GM12878 (cell line): ENCODE measurements around the gene SEM1.

ENCODE experiments used
- BMI1 ChIP-seq: fragments of 450-650 bp; IDR thresholded peaks from 2 replicates; pipeline ENCODE4 v1.6.1; 2016; ENCODE audit warnings: mild to moderate bottlenecking, moderate library complexity, borderline replicate concordance
- CHD2 ChIP-seq: IDR thresholded peaks from 2 replicates; pipeline ENCODE4 v1.6.1; 2011; ENCODE audit warnings: low read depth, low read length, improper control_type of control experiment, borderline replicate concordance
- FOS ChIP-seq: IDR thresholded peaks from 3 replicates; pipeline ENCODE4 v1.6.1; 2011; ENCODE audit warnings: borderline replicate concordance; ENCODE audit not compliant: insufficient read length; ENCODE audit errors: extremely low read depth
- HCFC1 ChIP-seq: fragments of 150-350 bp; IDR thresholded peaks from 2 replicates; pipeline ENCODE4 v1.6.1; 2014; ENCODE audit warnings: low read length
- HDAC6 ChIP-seq: fragments of 200-600 bp; sonication (generic); IDR thresholded peaks from one replicate; pipeline ENCODE4 v1.8.0; 2017; ENCODE audit warnings: antibody characterized with exemption; ENCODE audit not compliant: unreplicated experiment
- POLR2A ChIP-seq: IDR thresholded peaks from 2 replicates; pipeline ENCODE4 v1.6.1; 2011; ENCODE audit warnings: low read depth, mild to moderate bottlenecking, low read length
- RFX5 ChIP-seq: IDR thresholded peaks from 2 replicates; pipeline ENCODE4 v1.6.1; 2011; ENCODE audit warnings: low read depth, low read length, improper control_type of control experiment
- ZSCAN29 ChIP-seq: fragments of 450-650 bp; IDR thresholded peaks from 2 replicates; pipeline ENCODE4 v1.6.1; 2017; ENCODE audit warnings: mild to moderate bottlenecking, moderate library complexity
- TF ChIP-seq, protein P1 (sequence below), 3 experiments: IDR thresholded peaks in 2 of 3; conservative IDR thresholded peaks in 1 of 3; 2 replicates each; pipeline ENCODE4 v1.5.1; 2011; ENCODE audit warnings: low read depth in 3 of 3, low read length in 3 of 3, mild to moderate bottlenecking in 3 of 3, control low read depth in 2 of 3, moderate library complexity in 2 of 3, inconsistent platforms in 1 of 3, mixed read lengths in 1 of 3; ENCODE audit not compliant: control insufficient read depth in 2 of 3, insufficient read depth in 1 of 3; ENCODE audit errors: extremely low read depth in 1 of 3
- TF ChIP-seq, protein P2 (sequence below): IDR thresholded peaks from 2 replicates; pipeline ENCODE4 v1.6.1; 2011; ENCODE audit warnings: borderline replicate concordance, low read depth, mild to moderate bottlenecking, moderate library complexity, mixed read lengths, low read length; ENCODE audit not compliant: insufficient read depth; ENCODE audit errors: extremely low read length

DNA sequence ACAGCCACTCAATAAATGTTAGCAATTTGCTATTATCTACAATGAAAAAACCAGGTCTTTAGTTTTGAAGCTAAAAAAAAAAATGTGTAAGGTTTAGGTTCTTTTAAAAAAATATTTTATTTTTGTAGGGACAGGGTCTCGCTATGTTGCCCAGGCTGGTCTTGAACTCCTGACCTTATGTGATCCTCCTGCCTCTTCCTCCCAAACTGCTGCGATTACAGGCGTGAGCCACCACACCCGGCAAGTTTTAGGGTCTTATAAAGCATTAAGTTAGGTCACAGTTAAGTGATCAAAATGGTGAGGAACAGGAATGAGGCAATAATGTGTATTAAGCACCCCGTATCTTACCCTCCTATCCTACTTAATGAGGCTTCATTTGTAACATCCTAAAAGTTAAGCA lies 774 bp downstream of the SEM1 start:
- TF ChIP-seq, protein P1, sequence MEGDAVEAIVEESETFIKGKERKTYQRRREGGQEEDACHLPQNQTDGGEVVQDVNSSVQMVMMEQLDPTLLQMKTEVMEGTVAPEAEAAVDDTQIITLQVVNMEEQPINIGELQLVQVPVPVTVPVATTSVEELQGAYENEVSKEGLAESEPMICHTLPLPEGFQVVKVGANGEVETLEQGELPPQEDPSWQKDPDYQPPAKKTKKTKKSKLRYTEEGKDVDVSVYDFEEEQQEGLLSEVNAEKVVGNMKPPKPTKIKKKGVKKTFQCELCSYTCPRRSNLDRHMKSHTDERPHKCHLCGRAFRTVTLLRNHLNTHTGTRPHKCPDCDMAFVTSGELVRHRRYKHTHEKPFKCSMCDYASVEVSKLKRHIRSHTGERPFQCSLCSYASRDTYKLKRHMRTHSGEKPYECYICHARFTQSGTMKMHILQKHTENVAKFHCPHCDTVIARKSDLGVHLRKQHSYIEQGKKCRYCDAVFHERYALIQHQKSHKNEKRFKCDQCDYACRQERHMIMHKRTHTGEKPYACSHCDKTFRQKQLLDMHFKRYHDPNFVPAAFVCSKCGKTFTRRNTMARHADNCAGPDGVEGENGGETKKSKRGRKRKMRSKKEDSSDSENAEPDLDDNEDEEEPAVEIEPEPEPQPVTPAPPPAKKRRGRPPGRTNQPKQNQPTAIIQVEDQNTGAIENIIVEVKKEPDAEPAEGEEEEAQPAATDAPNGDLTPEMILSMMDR (IDR thresholded peaks at IDR 0.05 in 2 of 3, conservative IDR thresholded peaks at IDR 0.05 in 1 of 3; ENCODE audit: control insufficient read depth in 2 of 3, extremely low read depth in 1 of 3, insufficient read depth in 1 of 3, low read depth in 3 of 3, low read length in 3 of 3) = no peak
- TF ChIP-seq POLR2A (no peak), HDAC6 (no peak), BMI1 (no peak), HCFC1 (no peak), RFX5 (no peak), ZSCAN29 (no peak), FOS (no peak), CHD2 (no peak)
- TF ChIP-seq, protein P2, sequence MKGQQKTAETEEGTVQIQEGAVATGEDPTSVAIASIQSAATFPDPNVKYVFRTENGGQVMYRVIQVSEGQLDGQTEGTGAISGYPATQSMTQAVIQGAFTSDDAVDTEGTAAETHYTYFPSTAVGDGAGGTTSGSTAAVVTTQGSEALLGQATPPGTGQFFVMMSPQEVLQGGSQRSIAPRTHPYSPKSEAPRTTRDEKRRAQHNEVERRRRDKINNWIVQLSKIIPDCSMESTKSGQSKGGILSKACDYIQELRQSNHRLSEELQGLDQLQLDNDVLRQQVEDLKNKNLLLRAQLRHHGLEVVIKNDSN = no peak
